BE2C (cell line): Measurements from ENCODE around the gene SAMD11.

ENCODE experiments used
- DNase-seq: peaks from one replicate; pipeline ENCODE4 v3.0.0-alpha.2; 2020
- H3K27me3 ChIP-seq: fragments of 250-450 bp; sonication (Bioruptor Pico); 2 replicates; pipeline ENCODE4 v1.5.1; 2020; ENCODE audit warnings: mild to moderate bottlenecking
- H3K36me3 ChIP-seq: fragments of 250-450 bp; sonication (Bioruptor Pico); 2 replicates; pipeline ENCODE4 v1.5.1; 2020; ENCODE audit warnings: mild to moderate bottlenecking
- H3K4me1 ChIP-seq: fragments of 250-450 bp; sonication (Bioruptor Pico); 2 replicates; pipeline ENCODE4 v1.5.1; 2020
- H3K4me3 ChIP-seq: 2 replicates; pipeline ENCODE4 v1.5.1; 2011; ENCODE audit warnings: low read depth, low read length
- H3K9me3 ChIP-seq: fragments of 250-450 bp; sonication (Bioruptor Pico); 2 replicates; pipeline ENCODE4 v1.5.1; 2020
- CTCF ChIP-seq: IDR thresholded peaks from 2 replicates; pipeline ENCODE4 v1.5.1; 2012; ENCODE audit warnings: mild to moderate bottlenecking, low read depth, low read length

SAMD11 gene

GRCh38 chr1:919271-919872 is 4.4 kb upstream of the SAMD11 start:
- peak; percentile 27 for DNase-seq
- no peak overlapping the region for H3K4me3 ChIP-seq
- peaks cover 51% of the 10 kb centered on the region for H3K4me1 ChIP-seq
- no peaks in the 10 kb centered on the region for H3K9me3 ChIP-seq
- no peaks in the 10 kb centered on the region; the same call in 1 of the 2 replicates for H3K27me3 ChIP-seq
- peak; percentile 21 for TF ChIP-seq CTCF
- H3K36me3 ChIP-seq: peaks cover 5% of the 10 kb centered on the region

- peak; percentile 22 for DNase-seq
- no peak overlapping the region for H3K4me3 ChIP-seq
- peaks cover 5% of the 10 kb centered on the region for H3K36me3 ChIP-seq
- TF ChIP-seq CTCF: no peak
- H3K9me3 ChIP-seq: no peaks in the 10 kb centered on the region
- no peaks in the 10 kb centered on the region; the same call in 1 of the 2 replicates for H3K27me3 ChIP-seq
- H3K4me1 ChIP-seq: peaks cover 51% of the 10 kb centered on the region
Observed at GRCh38 chr1:920010-920409, 3.7 kb upstream of the SAMD11 start.

GRCh38 chr1:920521-920920 is 3.2 kb upstream of the SAMD11 start:
- H3K4me1 ChIP-seq: peaks cover 51% of the 10 kb centered on the region
- peaks cover 5% of the 10 kb centered on the region for H3K36me3 ChIP-seq
- H3K27me3 ChIP-seq: no peaks in the 10 kb centered on the region; the same call in none of the 2 replicates
- TF ChIP-seq CTCF: no peak
- H3K4me3 ChIP-seq: peak overlapping the region; percentile 24
- peak; percentile 26 for DNase-seq
- H3K9me3 ChIP-seq: no peaks in the 10 kb centered on the region

GRCh38 chr1:921011-921837 is 2.5 kb upstream of the SAMD11 start:
- H3K9me3 ChIP-seq: no peaks in the 10 kb centered on the region
- H3K36me3 ChIP-seq: peaks cover 5% of the 10 kb centered on the region
- peak overlapping the region; percentile 24 for H3K4me3 ChIP-seq
- no peaks in the 10 kb centered on the region; the same call in none of the 2 replicates for H3K27me3 ChIP-seq
- DNase-seq: peak; percentile 90
- TF ChIP-seq CTCF: peak; percentile 52
- H3K4me1 ChIP-seq: peaks cover 46% of the 10 kb centered on the region

- no peak for TF ChIP-seq CTCF
- no peaks in the 10 kb centered on the region for H3K9me3 ChIP-seq
- H3K4me3 ChIP-seq: peak overlapping the region; percentile 57
- peaks cover 25% of the 10 kb centered on the region for H3K4me1 ChIP-seq
- DNase-seq: no peak
- H3K36me3 ChIP-seq: peaks cover 5% of the 10 kb centered on the region
- no peaks in the 10 kb centered on the region; the same call in none of the 2 replicates for H3K27me3 ChIP-seq
Observed at GRCh38 chr1:923991-924655, 400 bp downstream of the SAMD11 start.
